DND-41 (cell line): Measurements from ENCODE around the gene ZNF512B.
"Not testable (repeated sequence)": the region's sequence is repeated elsewhere in the genome, so short reads cannot be mapped to it uniquely, and the experiment has no call there.

Experiments
- EZH2 ChIP-seq: IDR thresholded peaks from 3 replicates; pipeline ENCODE4 v1.6.1; 2012; ENCODE audit warnings: borderline replicate concordance, low read depth, mild to moderate bottlenecking, moderate library complexity, low read length, inconsistent platforms; ENCODE audit not compliant: severe bottlenecking
- TF ChIP-seq, protein P1 (sequence below): IDR thresholded peaks from 2 replicates; pipeline ENCODE4 v1.5.1; 2012; ENCODE audit warnings: borderline replicate concordance, low read length, moderate library complexity, mild to moderate bottlenecking; ENCODE audit not compliant: poor library complexity, severe bottlenecking; ENCODE audit errors: extremely low read depth

DNA sequence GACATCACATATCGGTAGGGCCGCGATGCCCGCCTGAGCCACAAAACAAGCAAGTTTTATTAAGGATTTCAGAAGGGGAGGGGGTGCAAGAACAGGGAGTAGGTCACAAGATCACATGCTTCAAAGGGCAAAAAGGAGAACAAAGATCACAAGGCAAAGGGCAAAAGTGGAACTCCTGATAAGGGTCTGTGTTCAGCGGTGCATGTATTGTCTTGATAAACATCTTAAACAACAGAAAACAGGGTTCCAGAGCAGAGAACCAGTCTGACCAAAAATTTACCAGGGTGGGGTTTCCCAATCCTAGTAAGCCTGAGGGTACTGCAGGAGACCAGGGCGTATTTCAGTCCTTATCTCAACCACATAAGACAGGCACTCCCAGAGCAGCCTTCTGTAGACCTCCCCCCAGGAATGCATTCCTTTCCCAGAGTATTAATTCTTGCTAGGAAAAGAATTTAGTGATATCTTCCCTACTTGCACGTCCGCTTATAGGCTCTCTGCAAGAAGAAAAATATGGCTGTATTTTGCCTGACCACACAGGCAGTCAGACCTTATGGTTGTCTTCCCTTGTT, 53.3 kb downstream of the ZNF512B start:
- TF ChIP-seq, protein P1, sequence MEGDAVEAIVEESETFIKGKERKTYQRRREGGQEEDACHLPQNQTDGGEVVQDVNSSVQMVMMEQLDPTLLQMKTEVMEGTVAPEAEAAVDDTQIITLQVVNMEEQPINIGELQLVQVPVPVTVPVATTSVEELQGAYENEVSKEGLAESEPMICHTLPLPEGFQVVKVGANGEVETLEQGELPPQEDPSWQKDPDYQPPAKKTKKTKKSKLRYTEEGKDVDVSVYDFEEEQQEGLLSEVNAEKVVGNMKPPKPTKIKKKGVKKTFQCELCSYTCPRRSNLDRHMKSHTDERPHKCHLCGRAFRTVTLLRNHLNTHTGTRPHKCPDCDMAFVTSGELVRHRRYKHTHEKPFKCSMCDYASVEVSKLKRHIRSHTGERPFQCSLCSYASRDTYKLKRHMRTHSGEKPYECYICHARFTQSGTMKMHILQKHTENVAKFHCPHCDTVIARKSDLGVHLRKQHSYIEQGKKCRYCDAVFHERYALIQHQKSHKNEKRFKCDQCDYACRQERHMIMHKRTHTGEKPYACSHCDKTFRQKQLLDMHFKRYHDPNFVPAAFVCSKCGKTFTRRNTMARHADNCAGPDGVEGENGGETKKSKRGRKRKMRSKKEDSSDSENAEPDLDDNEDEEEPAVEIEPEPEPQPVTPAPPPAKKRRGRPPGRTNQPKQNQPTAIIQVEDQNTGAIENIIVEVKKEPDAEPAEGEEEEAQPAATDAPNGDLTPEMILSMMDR: not testable (repeated sequence)
- TF ChIP-seq EZH2: not testable (repeated sequence)
